Omental fat pad (tissue), 4 donors: ENCODE data around the gene OSGEPL1. TPM values are rescaled to one million over a fixed set of nuclear protein-coding genes. Genes with fewer than 3 reads are reported as not detected.
"Not testable (repeated sequence)": the region's sequence is repeated elsewhere in the genome, so short reads cannot be mapped to it uniquely, and the experiment has no call there.

ENCODE experiments used
- ATAC-seq: fragments of 150-250 bp; one replicate; pipeline ENCODE4 v1.9.1; 2016; ENCODE audit warnings: mild to moderate bottlenecking, moderate library complexity; ENCODE audit not compliant: low FRiP score
- DNase-seq: peaks from one replicate; pipeline ENCODE4 v3.0.0-alpha.2; 2019; ENCODE audit warnings: low spot score
- total RNA-seq, 4 donors: library from RNA; depleted of rRNA; stranded (reverse); fragments of >200 nt; gene quantifications; one replicate each; pipeline ENCODE4 v1.1.0, GENCODE V29; 2016
- TF ChIP-seq, protein P1 (sequence below), 3 donors: fragments of 450-650 bp; IDR thresholded peaks; one replicate each; pipeline ENCODE4 v1.5.1; 2016 to 2017; ENCODE audit warnings: antibody characterized with exemption in 3 of 3, mild to moderate bottlenecking in 3 of 3, moderate library complexity in 2 of 3

The OSGEPL1 gene
- total RNA-seq, 4 donors from 2014 or later, result 1.3 to 9.6 (median 4.9) TPM

DNA sequence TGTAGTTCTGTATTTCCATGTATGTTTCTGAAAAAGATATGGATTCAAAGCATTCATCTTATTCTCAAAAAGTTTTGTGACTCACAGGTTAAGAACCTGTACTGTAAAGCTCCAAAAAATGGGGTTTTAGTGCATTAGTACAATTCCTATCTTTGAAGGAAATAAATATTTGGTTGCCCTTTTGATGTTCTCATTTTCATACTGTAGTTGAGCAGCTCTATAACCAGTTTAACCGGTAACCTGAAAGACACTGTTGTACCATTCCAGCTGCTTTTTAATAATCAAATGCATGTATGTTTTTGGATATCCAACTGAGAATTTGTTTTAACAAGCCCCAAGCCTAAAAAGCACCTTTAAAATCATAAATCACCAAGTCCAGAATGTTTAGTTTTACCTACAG lies 9.6 kb upstream of the OSGEPL1 start:
- TF ChIP-seq, protein P1, sequence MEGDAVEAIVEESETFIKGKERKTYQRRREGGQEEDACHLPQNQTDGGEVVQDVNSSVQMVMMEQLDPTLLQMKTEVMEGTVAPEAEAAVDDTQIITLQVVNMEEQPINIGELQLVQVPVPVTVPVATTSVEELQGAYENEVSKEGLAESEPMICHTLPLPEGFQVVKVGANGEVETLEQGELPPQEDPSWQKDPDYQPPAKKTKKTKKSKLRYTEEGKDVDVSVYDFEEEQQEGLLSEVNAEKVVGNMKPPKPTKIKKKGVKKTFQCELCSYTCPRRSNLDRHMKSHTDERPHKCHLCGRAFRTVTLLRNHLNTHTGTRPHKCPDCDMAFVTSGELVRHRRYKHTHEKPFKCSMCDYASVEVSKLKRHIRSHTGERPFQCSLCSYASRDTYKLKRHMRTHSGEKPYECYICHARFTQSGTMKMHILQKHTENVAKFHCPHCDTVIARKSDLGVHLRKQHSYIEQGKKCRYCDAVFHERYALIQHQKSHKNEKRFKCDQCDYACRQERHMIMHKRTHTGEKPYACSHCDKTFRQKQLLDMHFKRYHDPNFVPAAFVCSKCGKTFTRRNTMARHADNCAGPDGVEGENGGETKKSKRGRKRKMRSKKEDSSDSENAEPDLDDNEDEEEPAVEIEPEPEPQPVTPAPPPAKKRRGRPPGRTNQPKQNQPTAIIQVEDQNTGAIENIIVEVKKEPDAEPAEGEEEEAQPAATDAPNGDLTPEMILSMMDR (IDR thresholded peaks at IDR 0.05), result no peak
- DNase-seq, result no peak
- ATAC-seq, result no peak

GRCh38 chr2:189770590-189771322 lies 8.2 kb upstream of the OSGEPL1 start:
- DNase-seq, result no peak
- no peak for ATAC-seq
- TF ChIP-seq, protein P1 (IDR thresholded peaks at IDR 0.05), result no peak

GRCh38 chr2:189763908-189764661 lies 1.5 kb upstream of the OSGEPL1 start:
- ATAC-seq, result no peak
- TF ChIP-seq, protein P1 (IDR thresholded peaks at IDR 0.05), result no peak
- DNase-seq, result no peak

DNA sequence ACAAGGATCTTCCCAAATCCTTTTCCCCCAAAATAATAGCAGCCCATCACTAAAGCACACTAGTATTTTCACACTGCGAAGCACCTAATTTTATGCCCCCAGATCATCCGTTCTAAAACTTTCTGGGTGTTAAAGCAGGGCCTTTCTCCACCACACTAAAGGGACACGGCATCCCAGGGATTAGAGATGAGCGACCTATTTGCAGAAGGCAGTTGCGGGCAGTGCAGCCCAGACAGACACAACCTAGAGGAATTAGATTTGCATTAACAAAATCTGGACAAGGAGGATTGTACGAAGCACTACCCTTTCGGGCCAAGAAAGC lies 402 bp downstream of the OSGEPL1 start:
- TF ChIP-seq, protein P1 (IDR thresholded peaks at IDR 0.05), result no peak
- DNase-seq (no peak), ATAC-seq (no peak)

- not testable (repeated sequence) for ATAC-seq, DNase-seq
Observed at GRCh38 chr2:189760154-189760553, 2.4 kb downstream of the OSGEPL1 start.

- TF ChIP-seq, protein P1 (IDR thresholded peaks at IDR 0.05), result no peak
- no peak for DNase-seq
- no peak for ATAC-seq
Observed at GRCh38 chr2:189756311-189756952, 6.2 kb downstream of the OSGEPL1 start.

- no peak for ATAC-seq
- no peak for DNase-seq
- TF ChIP-seq, protein P1 (IDR thresholded peaks at IDR 0.05), result no peak
Observed at GRCh38 chr2:189751080-189751658, 11.4 kb downstream of the OSGEPL1 start.
